ENCODE results near the gene NUDCD3.
"Not testable (repeated sequence)": the region's sequence is repeated elsewhere in the genome, so short reads cannot be mapped to it uniquely, and the experiment has no call there.

NUDCD3 gene

DNA sequence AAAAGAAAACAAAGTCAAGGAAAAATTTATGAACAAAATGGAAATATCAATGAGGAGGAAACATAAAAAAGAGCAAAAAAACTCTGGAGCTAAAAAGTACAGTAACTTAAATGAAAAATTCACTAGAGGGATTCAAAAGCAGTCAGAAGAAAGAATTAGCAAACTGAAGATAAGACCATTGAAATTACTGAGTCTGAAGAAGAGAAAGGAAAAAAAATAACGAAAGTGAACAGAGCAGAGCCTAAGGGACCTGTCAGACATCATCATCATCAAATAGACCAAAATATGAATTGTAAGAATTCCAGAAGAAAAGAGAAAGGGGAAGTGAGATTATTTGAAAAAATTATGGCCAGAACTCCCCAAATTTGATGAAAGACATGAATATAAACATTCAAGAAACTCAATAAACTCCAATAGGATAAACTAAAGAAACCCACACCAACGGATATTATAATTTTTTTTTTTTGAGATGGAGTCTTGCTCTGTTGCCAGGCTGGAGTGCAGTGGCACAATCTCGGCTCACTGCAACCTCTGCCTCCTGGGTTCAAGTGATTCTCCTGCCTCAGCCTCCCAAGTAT lies 34.4 kb upstream of the NUDCD3 start:
- no peak for ATAC-seq
- H3K4me1 Mint-ChIP-seq: no peaks in the 10 kb centered on the region
- peaks cover 10% of the 10 kb centered on the region for H3K9me3 Mint-ChIP-seq
- no peak overlapping the region for H3K27ac Mint-ChIP-seq
- H3K36me3 Mint-ChIP-seq: peaks cover 13% of the 10 kb centered on the region
- no peak overlapping the region for H3K4me3 Mint-ChIP-seq
- H3K27me3 Mint-ChIP-seq: peaks cover 16% of the 10 kb centered on the region

DNA sequence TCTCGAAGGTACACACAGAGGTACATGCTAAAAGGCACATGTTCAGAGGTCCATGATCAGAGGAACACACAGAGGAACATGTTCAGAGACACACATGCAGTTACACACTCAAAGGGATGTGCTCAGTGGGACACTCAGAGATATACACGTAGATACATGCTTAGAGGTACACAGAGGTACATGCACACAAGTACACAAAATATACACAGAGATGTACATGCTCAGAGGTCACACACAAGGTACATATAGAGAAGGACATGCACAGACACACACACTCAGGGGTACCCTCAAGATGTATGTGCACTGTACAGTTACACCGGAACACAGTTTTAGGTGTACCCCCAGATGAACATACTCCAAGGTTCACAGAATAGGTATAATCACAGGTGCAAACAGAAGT lies 31.9 kb upstream of the NUDCD3 start:
- peaks cover 13% of the 10 kb centered on the region for H3K36me3 Mint-ChIP-seq
- peaks cover 8% of the 10 kb centered on the region for H3K9me3 Mint-ChIP-seq
- ATAC-seq: no peak
- H3K4me1 Mint-ChIP-seq: no peaks in the 10 kb centered on the region
- no peak overlapping the region for H3K4me3 Mint-ChIP-seq
- peaks cover 32% of the 10 kb centered on the region for H3K27me3 Mint-ChIP-seq
- no peak overlapping the region for H3K27ac Mint-ChIP-seq

DNA sequence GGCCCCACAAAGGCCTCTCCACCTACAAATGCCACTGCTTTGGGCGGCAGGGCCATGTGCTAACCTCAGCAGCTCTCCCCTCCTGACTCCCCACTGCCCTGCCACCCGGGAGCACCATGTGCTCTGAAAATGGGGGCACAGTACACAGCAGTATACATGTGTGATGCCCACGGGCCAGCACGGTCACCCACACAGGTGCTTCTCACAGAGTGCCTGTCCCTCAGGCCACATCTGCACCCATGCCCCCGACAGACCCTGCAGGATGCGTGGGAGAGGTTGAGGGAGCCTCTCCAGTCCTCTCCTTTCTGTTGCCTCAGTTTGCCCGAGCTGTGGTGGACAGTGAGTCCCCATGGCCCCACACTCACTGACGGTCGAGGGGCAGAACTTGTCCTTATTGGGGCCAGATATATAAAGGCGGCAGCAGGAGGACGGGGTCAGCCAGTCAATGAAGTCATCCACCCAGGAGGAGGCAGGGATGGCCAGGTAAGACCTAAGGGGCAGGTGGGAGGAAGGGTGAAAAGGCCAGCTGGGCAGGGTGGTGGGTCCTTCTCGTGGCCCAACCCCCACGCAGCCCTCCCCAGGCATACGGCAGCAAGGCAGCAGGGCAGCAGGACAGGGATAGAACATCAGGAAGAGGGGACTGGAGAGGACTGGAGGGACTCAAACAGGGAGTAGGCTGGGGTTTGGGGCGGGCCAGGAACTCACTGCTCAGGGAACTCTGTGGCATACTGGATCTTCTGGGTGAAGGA lies 31.1 kb upstream of the NUDCD3 start:
- Mint-ChIP-seq H3K27ac (no peak overlapping the region), H3K4me1 (no peaks in the 10 kb centered on the region), H3K36me3 (peaks cover 13% of the 10 kb centered on the region), H3K4me3 (no peak overlapping the region), H3K27me3 (peaks cover 32% of the 10 kb centered on the region), H3K9me3 (peaks cover 8% of the 10 kb centered on the region)
- no peak for ATAC-seq

- H3K4me1 Mint-ChIP-seq: no peaks in the 10 kb centered on the region
- no peak overlapping the region for H3K4me3 Mint-ChIP-seq
- peaks cover 32% of the 10 kb centered on the region for H3K27me3 Mint-ChIP-seq
- ATAC-seq: no peak
- H3K9me3 Mint-ChIP-seq: peaks cover 5% of the 10 kb centered on the region
- peaks cover 13% of the 10 kb centered on the region for H3K36me3 Mint-ChIP-seq
- H3K27ac Mint-ChIP-seq: no peak overlapping the region
These were observed 30.1 kb upstream of the NUDCD3 start for GRCh38 chr7:44520574-44520973.

GRCh38 chr7:44519546-44519945 lies 29.1 kb upstream of the NUDCD3 start:
- Mint-ChIP-seq H3K9me3 (peaks cover under 1% of the 10 kb centered on the region), H3K36me3 (peaks cover 7% of the 10 kb centered on the region), H3K4me1 (no peaks in the 10 kb centered on the region), H3K27me3 (peaks cover 32% of the 10 kb centered on the region), H3K27ac (no peak overlapping the region), H3K4me3 (no peak overlapping the region)
- ATAC-seq: no peak

- H3K27me3 Mint-ChIP-seq: peaks cover 32% of the 10 kb centered on the region
- H3K4me1 Mint-ChIP-seq: no peaks in the 10 kb centered on the region
- H3K4me3 Mint-ChIP-seq: no peak overlapping the region
- ATAC-seq: no peak
- H3K9me3 Mint-ChIP-seq: no peaks in the 10 kb centered on the region
- H3K27ac Mint-ChIP-seq: no peak overlapping the region
- H3K36me3 Mint-ChIP-seq: no peaks in the 10 kb centered on the region
These were observed 28.3 kb upstream of the NUDCD3 start for GRCh38 chr7:44518761-44519160.

DNA sequence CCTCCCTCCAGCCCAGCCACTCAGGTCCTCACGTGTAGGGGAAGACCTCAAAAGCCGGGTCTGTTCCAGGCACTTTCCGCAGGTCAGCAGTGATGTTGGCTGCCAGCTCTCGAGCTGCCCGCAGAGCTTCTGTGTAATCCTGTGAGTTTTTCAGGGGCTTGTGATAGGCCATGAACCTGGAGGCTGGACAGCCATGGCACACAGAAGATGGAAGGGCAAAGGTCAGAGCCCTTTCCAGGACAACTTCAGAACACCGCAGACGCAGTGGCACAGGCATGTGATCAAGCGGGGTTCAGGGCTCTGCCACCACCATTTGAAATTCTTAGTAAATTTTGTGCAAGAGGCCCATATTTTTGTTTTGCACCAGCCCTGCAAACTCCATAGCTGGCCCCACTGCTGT lies 26.7 kb upstream of the NUDCD3 start:
- no peak overlapping the region for H3K4me3 Mint-ChIP-seq
- peaks cover 42% of the 10 kb centered on the region for H3K27me3 Mint-ChIP-seq
- no peak overlapping the region for H3K27ac Mint-ChIP-seq
- H3K4me1 Mint-ChIP-seq: no peaks in the 10 kb centered on the region
- ATAC-seq: no peak
- H3K9me3 Mint-ChIP-seq: no peaks in the 10 kb centered on the region
- H3K36me3 Mint-ChIP-seq: no peaks in the 10 kb centered on the region

GRCh38 chr7:44515590-44516268 lies 25.3 kb upstream of the NUDCD3 start:
- Mint-ChIP-seq H3K27ac (no peak overlapping the region), H3K27me3 (peaks cover 34% of the 10 kb centered on the region), H3K36me3 (no peaks in the 10 kb centered on the region), H3K4me3 (no peak overlapping the region), H3K4me1 (no peaks in the 10 kb centered on the region), H3K9me3 (no peaks in the 10 kb centered on the region)
- ATAC-seq: no peak

GRCh38 chr7:44512736-44513135 lies 22.3 kb upstream of the NUDCD3 start:
- Mint-ChIP-seq H3K36me3 (no peaks in the 10 kb centered on the region), H3K4me1 (no peaks in the 10 kb centered on the region), H3K4me3 (no peak overlapping the region), H3K27ac (no peak overlapping the region), H3K27me3 (peaks cover 16% of the 10 kb centered on the region), H3K9me3 (no peaks in the 10 kb centered on the region)
- no peak for ATAC-seq

- no peaks in the 10 kb centered on the region for H3K36me3 Mint-ChIP-seq
- ATAC-seq: no peak
- H3K4me3 Mint-ChIP-seq: no peak overlapping the region
These were observed 21.5 kb upstream of the NUDCD3 start for GRCh38 chr7:44511863-44512468.

GRCh38 chr7:44511236-44511635 lies 20.8 kb upstream of the NUDCD3 start:
- Mint-ChIP-seq H3K4me1 (no peaks in the 10 kb centered on the region), H3K9me3 (peaks cover 6% of the 10 kb centered on the region), H3K36me3 (no peaks in the 10 kb centered on the region), H3K27ac (no peak overlapping the region), H3K4me3 (no peak overlapping the region), H3K27me3 (peaks cover 16% of the 10 kb centered on the region)
- ATAC-seq: no peak

More at GRCh38 chr7:44511863-44512468, 21.5 kb upstream of the NUDCD3 start:
- no peaks in the 10 kb centered on the region for H3K4me1 Mint-ChIP-seq
- no peak overlapping the region for H3K27ac Mint-ChIP-seq
- peaks cover under 1% of the 10 kb centered on the region for H3K9me3 Mint-ChIP-seq
- H3K27me3 Mint-ChIP-seq: peaks cover 16% of the 10 kb centered on the region

- no peak overlapping the region for H3K4me3 Mint-ChIP-seq
- H3K27ac Mint-ChIP-seq: no peak overlapping the region
- H3K36me3 Mint-ChIP-seq: no peaks in the 10 kb centered on the region
- H3K4me1 Mint-ChIP-seq: no peaks in the 10 kb centered on the region
- peaks cover 12% of the 10 kb centered on the region for H3K9me3 Mint-ChIP-seq
- peaks cover 16% of the 10 kb centered on the region for H3K27me3 Mint-ChIP-seq
- ATAC-seq: no peak
These were observed 18.0 kb upstream of the NUDCD3 start for GRCh38 chr7:44508328-44509030.

GRCh38 chr7:44506592-44507288 lies 16.3 kb upstream of the NUDCD3 start:
- H3K36me3 Mint-ChIP-seq, H3K27ac Mint-ChIP-seq, H3K27me3 Mint-ChIP-seq, ATAC-seq, H3K4me1 Mint-ChIP-seq, H3K4me3 Mint-ChIP-seq: not testable (repeated sequence)
- peaks cover 12% of the 10 kb centered on the region for H3K9me3 Mint-ChIP-seq

DNA sequence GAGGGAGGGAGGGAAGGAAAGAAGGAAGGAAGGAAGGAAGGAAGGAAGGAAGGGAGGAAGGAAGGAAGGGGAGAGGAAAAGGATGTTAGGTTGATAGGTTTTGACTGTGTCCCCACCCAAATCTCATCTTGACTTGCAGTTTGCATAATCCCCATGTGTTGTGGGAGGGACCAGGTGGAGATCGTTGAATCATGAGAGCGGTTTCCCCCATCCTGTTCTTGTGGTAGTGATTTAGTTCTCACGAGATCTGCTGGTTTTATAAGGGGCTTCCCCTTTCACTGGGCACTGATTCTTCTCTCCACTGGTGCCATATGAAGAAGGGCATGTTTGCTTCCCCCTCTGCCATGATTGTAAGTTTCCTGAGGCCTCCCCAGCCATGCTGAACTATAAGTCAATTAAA lies 15.1 kb upstream of the NUDCD3 start:
- no peaks in the 10 kb centered on the region for H3K36me3 Mint-ChIP-seq
- no peaks in the 10 kb centered on the region for H3K4me1 Mint-ChIP-seq
- no peak for ATAC-seq
- H3K27ac Mint-ChIP-seq: no peak overlapping the region
- peaks cover 12% of the 10 kb centered on the region for H3K9me3 Mint-ChIP-seq
- no peak overlapping the region for H3K4me3 Mint-ChIP-seq
- H3K27me3 Mint-ChIP-seq: no peaks in the 10 kb centered on the region
